Mucosa of descending colon (tissue), 3 donors: ENCODE measurements around the gene MKNK2. TPM values are rescaled to one million over a fixed set of nuclear protein-coding genes. Genes with fewer than 3 reads are reported as not detected.

Experiments
- ATAC-seq: fragments of 200-7000 bp; cut with Tn5 transposase; one replicate; pipeline ENCODE4 v1.9.1; 2020; ENCODE audit warnings: mild to moderate bottlenecking, moderate library complexity
- DNase-seq, 3 donors: peaks; one replicate each; pipeline ENCODE4 v3.0.0-alpha.2; 2020
- H3K36me3 ChIP-seq: fragments of 200-600 bp; one replicate; pipeline ENCODE4 v1.8.0; 2021; ENCODE audit warnings: low read depth, mild to moderate bottlenecking
- H3K4me1 ChIP-seq: fragments of 200-600 bp; one replicate; pipeline ENCODE4 v1.8.0; 2021; ENCODE audit warnings: low read depth, mild to moderate bottlenecking
- H3K4me3 ChIP-seq: fragments of 200-600 bp; one replicate; pipeline ENCODE4 v1.8.0; 2021; ENCODE audit warnings: mild to moderate bottlenecking
- H3K9me3 ChIP-seq: fragments of 200-600 bp; one replicate; pipeline ENCODE4 v1.8.0; 2021; ENCODE audit warnings: mild to moderate bottlenecking
- intact Hi-C, 2 donors: fragments of 100-400 bp; cut with DNase I in 1 of 2; cut with micrococcal nuclease in 1 of 2; formaldehyde crosslinking; loops; one replicate each; pipeline versions ENCODE4 v1.11.0 to v1.11.1; 2022; cut with DNase I, micrococcal nuclease
- total RNA-seq, 3 donors: library from RNA; stranded (reverse); fragmentation: NEBNext Ultra II Directional in 2 of 3; extraction: Animal tissue kit (Norgen Biotek cat#: 25700) in 2 of 3; gene quantifications; one replicate each; pipeline versions ENCODE4 v1.2.1 to v1.2.4, GENCODE V29; 2021 to 2023
- TF ChIP-seq, protein P1 (sequence below): fragments of 200-600 bp; IDR thresholded peaks from one replicate; pipeline ENCODE4 v1.8.0; 2022; ENCODE audit warnings: antibody characterized with exemption, mild to moderate bottlenecking
- donor health status: DM: no; HTN: no; CAD: no; lungs with moderate emphysema.
- donor health status: DM: no; HTN: no; CAD: no.
- donor health status: DM: no; HTN: yes; CAD: no.

MKNK2 gene
- total RNA-seq, 3 donors from 2014 or later = 252 to 330 (median 304) TPM

DNA sequence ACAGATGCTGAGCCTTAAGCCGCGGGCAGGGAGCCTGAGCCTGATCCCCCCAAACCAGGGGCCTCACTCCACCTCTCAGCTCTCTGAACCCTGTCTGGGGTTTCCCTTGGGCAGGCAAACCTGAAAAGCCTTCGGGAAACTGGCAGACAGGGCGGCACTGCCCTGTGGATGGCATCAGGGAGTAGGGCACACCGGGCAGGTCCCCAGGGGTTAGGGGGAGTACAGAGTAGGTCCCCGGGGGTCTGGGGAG lies 9.7 kb downstream of the MKNK2 start:
- peaks cover 45% of the 10 kb centered on the region for H3K4me1 ChIP-seq
- no peak for ATAC-seq
- intact Hi-C loops = no loop called here
- peak in 1 of 3 donors; percentile 58 for DNase-seq
- H3K4me3 ChIP-seq = no peak overlapping the region
- no peaks in the 10 kb centered on the region for H3K9me3 ChIP-seq
- peaks cover 10% of the 10 kb centered on the region for H3K36me3 ChIP-seq
- TF ChIP-seq, protein P1, sequence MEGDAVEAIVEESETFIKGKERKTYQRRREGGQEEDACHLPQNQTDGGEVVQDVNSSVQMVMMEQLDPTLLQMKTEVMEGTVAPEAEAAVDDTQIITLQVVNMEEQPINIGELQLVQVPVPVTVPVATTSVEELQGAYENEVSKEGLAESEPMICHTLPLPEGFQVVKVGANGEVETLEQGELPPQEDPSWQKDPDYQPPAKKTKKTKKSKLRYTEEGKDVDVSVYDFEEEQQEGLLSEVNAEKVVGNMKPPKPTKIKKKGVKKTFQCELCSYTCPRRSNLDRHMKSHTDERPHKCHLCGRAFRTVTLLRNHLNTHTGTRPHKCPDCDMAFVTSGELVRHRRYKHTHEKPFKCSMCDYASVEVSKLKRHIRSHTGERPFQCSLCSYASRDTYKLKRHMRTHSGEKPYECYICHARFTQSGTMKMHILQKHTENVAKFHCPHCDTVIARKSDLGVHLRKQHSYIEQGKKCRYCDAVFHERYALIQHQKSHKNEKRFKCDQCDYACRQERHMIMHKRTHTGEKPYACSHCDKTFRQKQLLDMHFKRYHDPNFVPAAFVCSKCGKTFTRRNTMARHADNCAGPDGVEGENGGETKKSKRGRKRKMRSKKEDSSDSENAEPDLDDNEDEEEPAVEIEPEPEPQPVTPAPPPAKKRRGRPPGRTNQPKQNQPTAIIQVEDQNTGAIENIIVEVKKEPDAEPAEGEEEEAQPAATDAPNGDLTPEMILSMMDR = no peak

GRCh38 chr19:2040647-2041432 lies 10.2 kb downstream of the MKNK2 start:
- Histone ChIP-seq H3K4me3 (no peak overlapping the region), H3K4me1 (peaks cover 42% of the 10 kb centered on the region), H3K36me3 (peaks cover 10% of the 10 kb centered on the region), H3K9me3 (peaks cover 2% of the 10 kb centered on the region)
- intact Hi-C loops = no loop called here
- peak in 2 of 3 donors; percentile 35 to 57 for DNase-seq
- no peak for ATAC-seq
- TF ChIP-seq, protein P1 = no peak

DNA sequence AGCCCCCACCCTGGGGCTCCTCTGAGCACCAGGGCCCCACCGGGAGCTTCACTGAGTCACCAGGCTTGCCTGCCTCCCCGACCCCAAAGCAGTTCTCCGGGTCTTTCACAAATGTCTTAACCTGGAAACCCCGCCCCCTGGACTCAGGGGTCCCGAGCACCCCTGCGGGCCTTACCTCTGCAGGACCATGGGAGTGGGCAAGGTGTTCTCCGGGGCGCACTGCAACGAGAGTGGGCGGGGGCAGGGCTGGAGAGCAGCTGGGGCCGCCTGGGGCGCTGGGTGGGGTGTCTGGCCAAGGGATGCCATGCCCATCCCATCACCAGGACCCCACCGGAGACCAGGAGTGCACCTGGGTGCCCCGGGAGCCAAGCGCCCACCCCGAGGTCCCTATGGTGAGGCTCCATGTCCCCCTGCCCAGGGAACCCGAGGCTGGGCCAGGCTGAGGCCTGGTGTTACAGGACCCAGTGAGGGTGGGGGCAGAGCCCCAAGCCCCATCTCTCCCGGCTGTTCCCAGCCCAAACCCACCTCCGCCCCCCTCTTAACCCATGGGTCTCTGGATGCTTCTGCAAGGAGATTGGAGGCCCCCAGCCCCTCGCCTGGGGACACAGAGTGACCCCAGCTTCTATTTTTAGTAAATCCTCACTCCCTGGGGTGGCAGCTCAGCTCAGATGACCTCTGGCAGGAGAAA lies 10.9 kb downstream of the MKNK2 start:
- TF ChIP-seq, protein P1 = no peak
- Histone ChIP-seq H3K9me3 (peaks cover 9% of the 10 kb centered on the region), H3K36me3 (peaks cover 10% of the 10 kb centered on the region), H3K4me3 (no peak overlapping the region), H3K4me1 (peaks cover 36% of the 10 kb centered on the region)
- ATAC-seq = no peak
- intact Hi-C loops = no loop called here
- DNase-seq = peak; percentile 25 to 71 (median 49)

- DNase-seq (peak in 2 of 3 donors; percentile 36 to 60), ATAC-seq (no peak)
- Histone ChIP-seq H3K9me3 (peaks cover 9% of the 10 kb centered on the region), H3K4me1 (peaks cover 29% of the 10 kb centered on the region), H3K4me3 (no peak overlapping the region), H3K36me3 (peaks cover 10% of the 10 kb centered on the region)
- TF ChIP-seq, protein P1 = no peak
- intact Hi-C loops = no loop called here
Observed at GRCh38 chr19:2039089-2039958, 11.7 kb downstream of the MKNK2 start.

- peak in 2 of 3 donors; percentile 39 to 59 for DNase-seq
- no peak overlapping the region for H3K4me3 ChIP-seq
- TF ChIP-seq, protein P1 = no peak
- H3K9me3 ChIP-seq = peaks cover 9% of the 10 kb centered on the region
- peaks cover 31% of the 10 kb centered on the region for H3K4me1 ChIP-seq
- peaks cover 10% of the 10 kb centered on the region for H3K36me3 ChIP-seq
- intact Hi-C loops = no loop called here
- no peak for ATAC-seq
Observed at GRCh38 chr19:2038284-2039088, 12.6 kb downstream of the MKNK2 start.
